HG03571 (cell line): Measurements from ENCODE around the gene CYP27B1.

Experiments
- ATAC-seq: cut with Tn5 transposase; IDR thresholded peaks from one replicate; pipeline ENCODE4 v1.9.1; 2021; ENCODE audit not compliant: unreplicated experiment

CYP27B1 gene

DNA sequence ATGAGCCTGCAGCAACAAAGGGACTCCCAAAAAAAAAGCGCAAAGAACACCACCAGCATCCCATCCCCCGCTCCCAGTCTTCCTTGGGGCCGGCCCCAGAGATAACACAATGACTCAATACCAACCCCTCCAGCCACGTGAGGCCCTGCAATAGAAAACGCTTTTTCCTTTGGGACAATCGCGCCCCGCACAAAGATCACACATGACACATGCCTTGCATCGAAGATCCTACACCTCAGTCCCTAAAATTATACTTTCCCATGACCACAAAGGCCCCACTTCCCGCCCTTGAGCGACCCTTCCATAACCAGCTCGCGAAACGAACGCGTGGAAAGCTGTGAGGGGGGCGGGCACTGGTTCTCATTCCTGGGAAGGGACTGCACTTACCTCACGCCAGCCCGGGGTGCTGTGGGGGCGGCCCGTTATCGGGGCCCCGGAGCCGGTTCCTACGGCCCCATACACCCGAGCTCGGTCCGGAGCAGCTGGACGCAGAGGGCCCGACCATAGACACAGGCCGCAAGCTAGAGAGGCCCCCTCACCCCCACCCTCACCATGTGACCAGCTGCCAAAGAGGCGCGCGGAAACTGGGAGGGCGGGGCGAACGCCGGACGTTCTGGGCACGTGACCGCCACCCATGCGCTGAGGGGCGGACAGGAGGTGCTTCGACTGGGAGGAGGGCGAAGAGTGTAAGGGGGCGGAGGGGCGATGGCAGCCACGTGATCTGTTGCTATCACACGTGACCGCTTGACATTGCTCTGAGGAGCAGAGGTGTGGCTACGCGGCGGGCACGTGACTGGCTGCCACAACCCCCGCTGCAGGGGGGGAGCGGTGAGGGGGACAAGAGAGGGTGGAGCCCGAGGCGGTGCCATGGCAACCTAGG, 14.8 kb downstream of the CYP27B1 start, which contains the start of gene CDK4:
Gene CDK4, minus strand, starts transcription at position 523 of the 880 bp plus-strand sequence. CDS start 593 bp downstream, outside the sequence.
- peak; percentile 65 for ATAC-seq

DNA sequence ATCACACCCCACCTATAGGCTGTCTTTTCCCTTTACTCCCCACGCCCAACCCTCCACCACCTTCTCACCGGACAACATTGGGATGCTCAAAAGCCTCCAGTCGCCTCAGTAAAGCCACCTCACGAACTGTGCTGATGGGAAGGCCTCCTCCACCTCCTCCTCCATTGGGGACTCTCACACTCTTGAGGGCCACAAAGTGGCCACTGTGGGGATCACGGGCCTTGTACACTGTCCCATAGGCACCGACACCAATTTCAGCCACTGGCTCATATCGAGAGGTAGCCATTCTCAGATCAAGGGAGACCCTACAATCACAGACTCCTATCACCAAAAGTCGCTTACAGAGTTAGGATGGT, 15.5 kb downstream of the CYP27B1 start:
- no peak for ATAC-seq

DNA sequence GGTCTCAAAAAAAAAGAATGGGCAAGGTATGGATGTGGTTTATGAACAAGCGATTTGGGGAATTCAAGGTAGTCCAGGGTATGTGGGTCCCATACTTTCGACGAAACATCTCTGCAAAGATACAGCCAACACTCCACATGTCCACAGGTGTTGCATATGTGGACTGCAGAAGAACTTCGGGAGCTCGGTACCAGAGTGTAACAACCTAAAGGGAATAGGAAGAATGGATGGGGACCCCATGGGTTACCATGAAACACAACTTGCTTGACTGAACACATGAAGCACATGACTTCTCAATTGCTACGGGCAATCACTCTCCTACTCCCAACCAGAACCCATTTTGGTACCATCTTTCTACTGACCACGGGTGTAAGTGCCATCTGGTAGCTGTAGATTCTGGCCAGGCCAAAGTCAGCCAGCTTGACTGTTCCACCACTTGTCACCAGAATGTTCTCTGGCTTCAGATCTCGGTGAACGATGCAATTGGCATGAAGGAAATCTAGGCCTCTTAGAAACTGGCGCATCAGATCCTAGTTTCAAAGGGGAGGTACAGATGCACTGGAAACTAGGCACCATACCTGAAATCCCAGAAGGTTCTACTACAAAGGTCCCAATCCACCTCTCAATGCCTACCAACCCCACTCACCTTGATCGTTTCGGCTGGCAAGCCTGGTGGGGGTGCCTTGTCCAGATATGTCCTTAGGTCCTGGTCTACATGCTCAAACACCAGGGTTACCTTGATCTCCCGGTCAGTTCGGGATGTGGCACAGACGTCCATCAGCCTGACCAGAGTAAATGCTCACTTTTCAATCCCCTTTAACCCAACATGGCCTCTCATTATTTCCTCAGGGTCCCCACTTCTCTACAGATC, 16.1 kb downstream of the CYP27B1 start:
- ATAC-seq = no peak

DNA sequence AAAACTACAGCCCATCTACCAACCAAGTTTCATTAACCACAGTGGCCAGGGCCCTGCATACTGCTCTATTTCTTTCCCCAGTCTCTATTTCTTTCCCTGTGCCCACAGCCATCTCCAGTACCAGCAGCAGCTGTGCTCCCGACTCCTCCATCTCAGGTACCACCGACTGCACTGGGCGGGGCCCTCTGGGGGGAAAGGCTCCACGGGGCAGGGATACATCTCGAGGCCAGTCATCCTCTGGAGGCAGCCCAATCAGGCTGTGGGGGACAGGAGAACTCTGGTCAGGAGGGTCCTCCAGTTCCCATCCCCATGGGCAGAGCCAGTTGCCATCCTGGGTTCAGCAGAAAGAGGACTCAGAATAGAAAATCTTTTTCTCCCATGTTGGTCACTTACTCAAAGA, 17.8 kb downstream of the CYP27B1 start:
- no peak for ATAC-seq

DNA sequence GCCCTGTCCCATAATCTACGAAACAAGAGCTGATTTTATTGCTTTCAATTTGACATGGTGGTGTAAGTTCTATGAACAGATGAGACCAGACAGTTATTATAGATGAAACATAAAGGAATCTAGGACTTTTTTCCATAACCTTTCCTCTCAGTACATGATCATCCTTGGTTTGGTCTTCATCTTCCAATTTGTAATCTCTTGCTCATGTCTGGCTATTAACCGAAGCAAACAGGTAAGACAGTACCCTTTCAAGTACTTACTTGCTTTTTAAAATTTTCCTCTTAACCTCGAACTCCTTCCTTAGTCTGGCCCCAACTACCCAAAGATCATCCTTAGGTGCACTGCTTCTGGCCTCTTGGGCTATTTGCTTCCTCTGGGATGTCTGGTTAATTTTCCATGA, 20.9 kb downstream of the CYP27B1 start:
- ATAC-seq = no peak

DNA sequence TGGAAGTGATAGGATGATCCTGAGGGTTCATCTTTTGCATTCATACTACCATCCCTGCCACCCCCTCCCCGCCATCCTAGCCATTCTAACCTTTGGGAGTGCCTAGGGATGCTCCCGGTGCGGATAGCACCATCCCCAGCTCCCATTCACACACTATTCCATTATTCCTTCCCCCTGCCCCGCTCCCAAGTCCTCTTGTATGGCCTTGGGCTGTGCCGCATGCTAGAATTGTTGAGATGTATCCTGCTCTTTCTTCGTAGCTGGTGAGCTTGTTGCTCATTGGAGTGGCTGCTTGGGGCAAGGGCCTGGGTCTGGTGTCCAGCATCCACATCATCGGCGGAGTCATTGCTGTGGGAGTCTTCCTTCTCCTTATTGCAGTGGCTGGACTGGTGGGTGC, 21.4 kb downstream of the CYP27B1 start:
- no peak for ATAC-seq

DNA sequence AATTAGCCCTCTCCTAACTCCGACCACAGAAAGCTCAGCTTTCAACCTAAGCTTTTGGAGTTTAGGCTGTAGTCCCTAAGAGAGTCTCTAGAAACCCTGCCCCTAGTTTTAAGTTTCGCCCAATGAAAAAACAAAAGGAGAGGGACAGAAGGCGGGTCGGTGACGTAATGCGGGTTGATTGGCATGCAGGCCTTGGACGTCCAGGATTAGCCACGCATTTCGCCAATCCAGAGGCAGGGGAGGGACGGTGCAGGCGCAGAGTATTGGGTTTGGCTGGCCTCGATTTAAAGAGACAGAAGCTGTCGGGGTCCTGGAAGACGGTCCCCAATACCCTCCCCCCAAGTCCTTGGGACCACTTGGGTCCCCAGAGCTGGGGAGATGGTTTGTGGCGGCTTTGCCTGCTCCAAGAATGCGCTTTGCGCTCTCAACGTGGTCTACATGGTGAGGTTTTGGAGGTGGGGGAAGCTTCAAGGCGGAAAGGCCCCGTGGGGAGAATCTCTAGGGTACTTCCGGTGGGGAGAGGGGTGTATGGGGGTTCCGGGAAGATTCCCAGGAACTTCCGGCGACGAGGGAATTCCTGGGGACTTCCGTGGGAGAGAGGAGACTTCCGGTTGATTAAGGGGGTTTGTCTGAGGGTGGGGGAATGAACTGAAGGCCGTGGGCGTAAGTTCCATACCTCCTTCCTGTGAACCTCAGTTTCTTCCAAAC, 21.9 kb downstream of the CYP27B1 start, which contains the start of gene TSPAN31:
Gene TSPAN31, plus strand, starts transcription at position 263 of the 708 bp plus-strand sequence. Its CDS starts 116 bp downstream, at position 379.
- peak; percentile 76 for ATAC-seq

DNA sequence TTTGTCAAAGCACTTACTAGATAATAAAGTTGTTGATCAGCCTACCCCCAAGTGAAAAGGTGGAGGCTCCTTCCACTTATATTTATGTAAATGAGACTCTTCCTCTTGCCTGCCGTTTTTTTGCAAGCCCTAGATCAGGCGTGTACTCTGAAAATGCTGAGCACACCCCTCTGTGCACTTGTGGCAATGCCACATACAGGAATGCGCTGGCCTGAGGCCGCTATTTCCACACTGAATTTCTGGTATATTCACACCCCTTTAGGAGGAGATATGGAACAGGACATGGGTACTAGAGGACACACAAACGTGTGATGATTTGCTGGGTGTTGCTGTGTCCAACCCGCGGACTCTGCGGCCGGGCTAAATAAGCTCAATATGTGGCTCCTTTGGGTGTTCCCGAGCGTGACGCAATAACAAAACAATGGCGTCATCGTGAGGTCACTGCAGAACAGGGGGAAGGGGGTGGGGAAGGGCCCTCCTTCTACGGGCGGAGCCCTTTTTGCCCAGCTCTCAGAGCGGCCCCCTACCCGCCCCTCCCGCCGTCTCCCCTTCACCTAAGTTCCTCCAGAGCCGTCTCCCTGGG, 22.6 kb downstream of the CYP27B1 start:
- ATAC-seq = peak; percentile 36

DNA sequence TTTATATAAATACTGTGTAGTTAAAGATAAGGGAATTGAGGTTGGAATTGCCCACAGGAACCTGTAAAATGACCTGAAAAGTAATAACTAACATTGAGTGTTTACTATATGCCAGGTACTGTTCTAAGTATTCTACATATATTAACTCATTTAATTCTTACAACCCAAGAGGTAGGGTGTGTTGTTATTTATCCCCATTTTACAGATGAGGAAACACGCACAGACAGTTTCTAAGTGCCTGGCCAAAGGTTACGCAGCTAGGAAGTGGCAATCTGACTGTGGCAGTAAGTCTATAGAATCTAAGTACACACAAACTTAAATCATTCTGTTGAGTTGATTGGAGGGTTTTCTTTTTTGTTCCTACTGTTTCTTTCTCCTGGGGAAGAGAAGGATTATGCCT, 23.1 kb downstream of the CYP27B1 start:
- ATAC-seq = no peak

DNA sequence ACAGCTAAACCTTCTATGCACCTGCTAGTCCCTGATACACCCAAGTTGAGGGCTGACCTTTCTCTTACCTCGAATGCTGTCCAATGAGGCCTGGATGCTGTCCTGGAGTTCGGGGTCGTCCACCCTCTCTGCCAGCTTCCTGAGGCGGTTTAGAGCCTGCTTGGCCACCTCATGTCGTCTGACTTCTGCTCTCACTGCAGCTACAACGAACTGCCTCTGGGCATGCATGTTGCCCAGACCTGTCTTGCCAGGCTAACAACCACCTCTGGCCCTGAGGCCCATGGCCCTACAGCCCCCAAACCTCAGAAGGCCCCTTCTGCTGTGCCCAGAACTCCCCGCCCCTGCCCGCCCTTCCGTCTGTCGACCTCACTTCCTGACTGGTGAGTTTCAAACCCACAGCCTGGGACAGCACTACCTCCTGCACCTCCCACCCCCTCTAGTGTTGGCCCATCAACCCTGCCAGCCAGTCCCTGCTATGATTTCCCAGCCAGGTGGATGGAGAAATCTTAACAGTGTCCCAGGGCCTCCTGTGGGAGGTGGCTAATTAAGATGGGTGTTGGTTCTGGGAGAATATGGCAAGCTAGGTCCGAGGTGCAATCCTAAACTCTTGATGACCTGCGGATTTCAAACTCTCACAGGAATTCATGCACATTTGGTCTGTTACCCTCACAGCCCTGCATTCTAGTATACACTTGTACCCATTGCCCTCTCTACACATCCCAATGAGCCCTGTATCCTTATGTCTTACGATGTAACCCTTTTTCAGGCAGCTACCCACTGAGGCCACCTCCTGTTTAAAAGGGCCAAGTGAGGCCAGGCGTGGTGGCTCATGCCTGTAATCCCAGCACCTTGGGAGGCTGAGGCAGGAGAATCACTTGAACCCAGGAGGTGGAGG, 24.8 kb downstream of the CYP27B1 start:
- ATAC-seq = peak; percentile 48

DNA sequence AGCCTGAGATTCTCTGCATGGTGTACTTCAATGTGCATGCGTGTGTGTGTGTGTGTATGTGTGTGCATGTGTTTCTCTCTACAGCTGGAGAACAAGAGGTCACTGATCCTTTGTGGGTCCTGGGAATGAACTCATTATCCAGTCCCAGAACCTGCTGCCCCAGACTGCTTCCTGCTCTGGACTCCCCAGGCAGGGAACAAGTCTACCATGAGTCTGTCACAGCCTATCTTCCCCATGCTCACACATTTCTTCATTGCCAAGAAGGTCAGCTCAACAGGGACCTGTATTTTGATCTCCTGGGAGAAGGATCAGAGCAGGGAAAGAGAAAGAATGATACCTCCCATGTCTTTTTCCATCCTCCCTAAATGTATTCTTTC, 25.5 kb downstream of the CYP27B1 start:
- no peak for ATAC-seq

DNA sequence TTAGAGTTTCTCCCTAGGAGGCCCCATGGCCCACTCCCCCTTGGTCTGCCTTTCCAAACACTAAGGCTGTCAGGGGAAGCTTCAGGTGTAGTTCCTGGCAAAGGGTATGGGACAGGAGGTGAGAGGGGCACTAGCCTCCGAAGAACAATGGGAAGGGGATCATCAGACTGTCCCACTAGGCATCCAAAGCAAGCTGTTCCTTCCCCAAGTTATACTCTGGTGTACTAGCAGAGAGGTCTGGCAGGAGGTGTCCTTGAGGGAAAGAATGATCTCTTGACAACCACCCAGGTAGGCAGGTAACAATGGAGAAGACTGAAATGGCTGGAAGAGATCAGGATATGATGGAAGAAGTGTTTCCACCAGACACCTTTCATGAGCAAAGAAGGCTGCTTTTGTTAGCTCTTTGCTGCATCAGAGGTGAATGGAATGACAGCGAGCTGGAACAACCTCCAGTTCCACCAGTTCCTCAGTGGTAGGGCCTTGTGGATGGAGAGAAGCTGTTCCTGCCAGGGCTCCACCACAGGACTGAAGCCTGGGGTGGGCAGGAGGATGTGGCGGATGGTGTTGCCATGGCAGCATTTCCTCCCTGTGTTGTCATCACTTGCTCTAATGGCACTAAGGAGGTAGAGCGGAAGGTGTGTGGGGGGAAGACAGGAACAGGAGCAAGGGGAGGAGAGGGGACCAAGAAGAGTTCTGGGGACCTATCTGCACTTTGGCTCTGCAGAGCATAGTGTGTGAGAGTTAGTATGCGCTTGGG, 26.0 kb downstream of the CYP27B1 start:
- peak; percentile 46 for ATAC-seq

DNA sequence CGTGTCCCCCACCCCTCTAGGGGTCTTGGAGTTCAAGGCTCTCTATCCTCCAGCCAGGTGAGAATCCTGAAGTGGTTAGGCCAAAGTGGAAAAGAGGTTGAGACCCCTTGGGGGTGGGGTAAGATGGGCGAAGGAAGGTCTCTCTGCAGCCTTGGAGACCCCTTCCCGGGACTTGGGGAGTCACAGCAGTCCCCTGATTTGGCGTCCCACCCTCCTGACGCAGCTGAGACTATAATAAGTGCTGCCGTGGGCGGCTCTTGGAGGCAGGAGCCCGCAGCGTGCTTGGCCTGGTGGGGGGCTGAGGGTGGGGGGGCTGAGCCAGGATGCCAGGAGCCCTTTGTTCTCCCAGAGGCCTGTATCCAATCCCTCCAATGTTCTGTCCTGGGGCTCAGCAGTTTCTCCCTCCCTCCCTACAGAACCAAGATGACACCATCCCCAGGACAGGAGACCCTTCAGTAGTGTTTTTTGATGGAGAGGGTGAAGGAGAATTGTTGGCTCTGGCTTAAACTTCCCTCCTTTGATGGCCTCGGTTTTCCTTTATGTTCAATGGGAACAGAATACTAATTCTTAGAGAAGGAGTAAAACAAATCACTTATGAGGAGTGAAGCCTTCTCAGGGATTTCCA, 26.9 kb downstream of the CYP27B1 start:
- no peak for ATAC-seq

DNA sequence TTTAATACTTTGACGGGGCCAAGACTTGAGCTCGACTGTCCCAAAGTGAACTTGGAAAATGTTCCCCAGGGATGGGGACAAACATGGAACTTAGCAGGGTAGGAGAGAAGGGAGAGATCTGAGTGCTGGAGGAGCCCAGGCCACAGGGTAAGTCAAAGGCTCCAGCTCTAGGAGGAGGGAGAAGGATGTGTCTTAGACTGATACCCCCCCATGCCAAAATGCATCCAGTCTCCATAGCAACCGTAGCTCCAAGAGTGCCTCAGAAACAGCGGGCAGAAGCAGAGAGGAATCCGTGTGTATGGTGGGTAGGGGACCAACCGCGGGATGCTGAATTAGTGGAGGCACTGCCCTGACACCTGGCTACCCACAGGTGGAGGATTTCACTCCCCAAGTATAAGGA, 27.5 kb downstream of the CYP27B1 start:
- ATAC-seq = no peak

DNA sequence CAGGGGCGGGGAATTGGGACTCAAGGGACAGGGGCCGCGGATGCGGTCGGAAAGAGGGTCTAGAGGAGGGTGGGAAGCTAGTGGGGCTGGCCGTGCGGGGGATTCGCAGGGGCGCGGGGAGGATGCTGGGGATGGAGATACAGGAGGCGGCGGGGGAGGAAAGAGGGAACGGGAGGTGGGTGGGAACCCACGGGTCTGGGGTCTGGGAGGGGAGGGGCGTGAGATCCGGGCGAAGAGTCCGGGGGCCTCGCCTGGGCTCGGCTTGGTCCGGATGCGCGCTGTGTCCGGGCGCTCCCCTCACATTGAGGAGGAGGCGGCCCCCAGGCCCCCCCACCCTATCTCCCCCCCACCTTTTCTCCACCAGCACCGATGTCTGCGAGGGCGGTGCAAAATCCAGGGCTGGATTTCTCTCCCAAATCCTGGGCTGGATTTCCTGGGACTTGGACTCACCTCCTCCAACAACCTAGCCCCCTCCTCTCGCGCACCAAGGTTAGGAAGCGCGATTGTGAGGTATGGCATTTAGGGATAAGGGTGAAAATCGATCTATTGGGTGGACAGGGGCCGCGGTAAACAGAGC, 28.1 kb downstream of the CYP27B1 start, which contains the start of gene AGAP2:
Gene AGAP2, minus strand, starts transcription at position 82 of the 577 bp plus-strand sequence. CDS start 496 bp downstream, outside the sequence.
- no peak for ATAC-seq

DNA sequence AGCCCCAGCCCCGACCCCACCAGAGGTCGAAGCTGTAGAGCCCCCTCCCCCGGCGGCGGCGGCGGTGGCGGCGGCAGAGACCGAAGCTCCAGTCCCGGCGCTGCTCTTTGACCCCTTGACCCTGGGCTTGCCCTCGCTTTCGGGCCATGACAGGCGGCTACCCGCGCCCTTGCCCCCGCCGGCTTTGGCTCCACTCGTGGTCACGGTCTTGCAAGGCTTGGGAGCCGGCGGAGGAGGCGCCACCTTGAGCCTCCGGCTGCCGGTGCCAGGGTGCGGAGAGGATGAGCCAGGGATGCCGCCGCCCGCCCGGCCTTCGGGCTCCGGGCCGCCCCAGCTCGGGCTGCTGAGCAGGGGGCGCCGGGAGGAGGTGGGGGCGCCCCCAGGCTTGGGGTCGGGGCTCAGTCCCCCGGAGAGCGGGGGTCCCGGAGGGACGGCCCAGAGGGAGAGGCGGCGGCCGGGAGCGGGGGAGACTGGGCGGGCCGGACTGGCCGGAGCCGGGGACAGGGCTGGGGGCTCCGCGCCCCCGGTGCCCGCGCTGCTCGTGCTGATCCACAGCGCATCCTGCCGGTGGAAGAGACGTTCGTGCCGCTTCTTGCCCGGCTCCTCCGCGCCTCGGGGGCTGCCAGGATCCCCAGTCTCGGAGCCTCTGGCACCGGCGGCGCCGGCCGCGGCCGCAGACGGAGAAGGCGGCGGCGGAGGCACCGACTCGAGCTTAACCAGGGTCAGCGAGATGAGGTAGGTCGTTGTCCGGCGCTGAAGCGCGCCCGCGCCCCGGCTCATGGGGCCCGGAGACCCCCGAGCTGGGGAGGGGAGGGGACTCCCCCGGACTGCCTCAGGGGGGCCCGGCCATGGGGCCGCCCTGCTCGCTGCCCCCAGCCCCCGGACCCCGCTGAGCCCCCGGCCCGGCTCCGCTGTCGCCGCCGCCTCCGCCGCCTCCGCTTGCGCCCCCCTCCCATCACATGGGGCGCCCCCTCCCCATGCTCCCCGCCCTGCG, 29.1 kb downstream of the CYP27B1 start:
- ATAC-seq = no peak
